Spleen (tissue), 11 donors: ENCODE data around the gene TMEM61. TPM values are rescaled to one million over a fixed set of nuclear protein-coding genes. Genes with fewer than 3 reads are reported as not detected.
A peak's percentile ranks its signal among the peaks of the same experiment; 100 is the strongest.

Source experiments
- DNase-seq: peaks from one replicate; pipeline ENCODE4 v3.0.0-alpha.2; 2020
- H3K27ac ChIP-seq, 8 donors: fragments of 200-600 bp; sonication (generic) in 7 of 8; 1 replicate in 4 of 8; 2 replicates in 4 of 8; pipeline versions ENCODE4 v1.5.0 to v1.8.0; 2016 to 2021; ENCODE audit warnings: inconsistent platforms in 4 of 8, mild to moderate bottlenecking in 4 of 8, moderate library complexity in 1 of 8
- H3K27me3 ChIP-seq, 7 donors: fragments of 200-600 bp; sonication (generic) in 6 of 7; replicated peaks in 1 of 7; 1 replicate in 4 of 7; 2 replicates in 3 of 7; pipeline versions ENCODE4 v1.5.0 to v1.8.0; 2016 to 2021; ENCODE audit warnings: inconsistent platforms in 3 of 7, mild to moderate bottlenecking in 1 of 7
- H3K36me3 ChIP-seq, 6 donors: fragments of 200-600 bp; sonication (generic) in 5 of 6; 1 replicate in 4 of 6; 2 replicates in 2 of 6; pipeline versions ENCODE4 v1.5.0 to v1.8.0; 2016 to 2021; ENCODE audit warnings: inconsistent platforms in 2 of 6
- H3K4me1 ChIP-seq, 6 donors: fragments of 200-600 bp; sonication (generic) in 5 of 6; 1 replicate in 3 of 6; 2 replicates in 3 of 6; pipeline versions ENCODE4 v1.5.0 to v1.8.0; 2016 to 2021; ENCODE audit warnings: inconsistent platforms in 3 of 6
- H3K4me3 ChIP-seq, 8 donors: fragments of 200-600 bp; sonication (generic) in 7 of 8; 1 replicate in 4 of 8; 2 replicates in 4 of 8; pipeline versions ENCODE4 v1.5.0 to v1.8.0; 2016 to 2021; ENCODE audit warnings: inconsistent platforms in 4 of 8, mild to moderate bottlenecking in 4 of 8, moderate library complexity in 2 of 8
- H3K9me3 ChIP-seq, 8 donors: fragments of 200-600 bp; sonication (generic) in 7 of 8; 1 replicate in 4 of 8; 2 replicates in 4 of 8; pipeline versions ENCODE4 v1.5.0 to v1.8.0; 2016 to 2021; ENCODE audit warnings: inconsistent platforms in 4 of 8
- CTCF ChIP-seq, 11 experiments: fragments of 200-600 bp in 7 of 11; fragments of 450-650 bp in 4 of 11; sonication (generic) in 4 of 11; IDR thresholded peaks in 8 of 11; conservative IDR thresholded peaks in 3 of 11; 1 replicate in 7 of 11; 2 replicates in 4 of 11; pipeline versions ENCODE4 v1.4.0 to v1.8.0; 2016 to 2021; ENCODE audit warnings: antibody characterized with exemption in 11 of 11, inconsistent platforms in 4 of 11, mild to moderate bottlenecking in 1 of 11
- POLR2A ChIP-seq, 3 donors: fragments of 450-650 bp; IDR thresholded peaks; one replicate each; pipeline ENCODE4 v1.5.1; 2017; ENCODE audit warnings: antibody characterized with exemption in 3 of 3, mild to moderate bottlenecking in 1 of 3
- POLR2AphosphoS5 ChIP-seq, 3 donors: sonication (generic); formaldehyde crosslinking; IDR thresholded peaks; one replicate each; pipeline ENCODE4 v1.5.1; 2017; ENCODE audit warnings: antibody characterized with exemption in 3 of 3
- WGBS, 5 donors: extraction: QIAGEN DNeasy Blood & Tissue Kit in 3 of 5; methylation state at CpG; one replicate each; pipeline versions ENCODE4 v1.1.5 to v1.1.7; 2013 to 2018; 5-methylcytosine and 5-hydroxymethylcytosine counted together
- intact Hi-C: fragments of 100-400 bp; cut with DNase I; formaldehyde crosslinking; loops from one replicate; pipeline ENCODE4 v1.15.0; 2023; ENCODE audit warnings: low total_unique reads
- polyA plus RNA-seq, 3 donors: library from polyadenylated mRNA; stranded (reverse); fragments of 200-250 nt; gene quantifications; one replicate each; pipeline ENCODE4 v1.2.1, GENCODE V29; 2013
- total RNA-seq, 7 donors: library from RNA; depleted of rRNA in 3 of 7; stranded (reverse); fragments of >200 nt in 3 of 7; fragmentation: NEBNext Ultra II Directional in 4 of 7; extraction: Animal tissue kit (Norgen Biotek cat#: 25700) in 4 of 7; gene quantifications; one replicate each; pipeline versions ENCODE4 v1.1.0 to v1.2.1, GENCODE V29; 2016 to 2021
- donor health status: healthy with polysubstance abuse.
- donor health status: DM: no; HTN: no; CAD: no; lungs with moderate emphysema.
- donor health status: DM: no; HTN: no; CAD: no.
- donor health status: Bipolar disorder and iron deficiency.
- donor health status: healthy.
- donor health status: DM: no; HTN: no; CAD: no.
- donor health status: DM: yes; HTN: yes; CAD: no.

Gene TMEM61
- total and polyA plus RNA-seq, 10 donors: 0.19 to 2.1 (median 0.76) TPM; not detected in 5

DNA sequence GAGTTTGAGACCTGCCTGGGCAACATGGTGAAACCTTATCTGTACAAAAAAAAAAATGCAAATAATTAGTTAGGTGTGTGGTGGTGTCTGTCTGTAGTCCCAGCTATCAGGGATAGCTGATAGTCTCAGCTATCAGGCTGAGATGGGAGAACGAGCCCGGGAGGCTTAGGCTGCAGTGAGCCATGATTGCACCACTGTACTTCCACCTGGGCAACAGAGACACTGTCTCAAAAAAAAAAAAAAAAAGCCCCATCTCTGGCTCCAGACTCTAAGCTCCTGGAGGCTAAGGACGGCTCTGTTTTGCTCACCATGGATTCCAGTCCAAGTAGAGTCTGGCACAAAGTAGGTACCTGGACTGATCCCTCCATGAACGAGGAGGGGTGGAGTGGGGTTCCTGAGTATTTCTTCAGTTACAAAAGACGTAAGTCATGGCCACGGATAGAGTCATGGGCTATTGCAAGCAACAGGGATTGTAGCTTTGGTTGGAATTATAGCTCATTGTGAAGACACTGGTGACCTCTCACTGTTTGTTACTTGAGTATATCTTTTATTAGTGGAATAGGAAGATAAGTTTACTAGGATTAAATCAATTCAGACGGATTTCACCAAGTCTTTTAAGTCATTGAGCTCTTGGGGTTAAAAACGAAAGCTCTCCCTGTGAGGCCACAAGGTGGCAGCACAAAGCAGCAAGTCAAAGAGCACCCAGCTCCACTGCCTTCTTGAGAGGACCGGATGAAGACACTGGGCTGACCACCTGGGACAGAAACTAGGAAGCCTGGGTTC is 35.6 kb upstream of the TMEM61 start:
- H3K27ac ChIP-seq: no peak overlapping the region

DNA sequence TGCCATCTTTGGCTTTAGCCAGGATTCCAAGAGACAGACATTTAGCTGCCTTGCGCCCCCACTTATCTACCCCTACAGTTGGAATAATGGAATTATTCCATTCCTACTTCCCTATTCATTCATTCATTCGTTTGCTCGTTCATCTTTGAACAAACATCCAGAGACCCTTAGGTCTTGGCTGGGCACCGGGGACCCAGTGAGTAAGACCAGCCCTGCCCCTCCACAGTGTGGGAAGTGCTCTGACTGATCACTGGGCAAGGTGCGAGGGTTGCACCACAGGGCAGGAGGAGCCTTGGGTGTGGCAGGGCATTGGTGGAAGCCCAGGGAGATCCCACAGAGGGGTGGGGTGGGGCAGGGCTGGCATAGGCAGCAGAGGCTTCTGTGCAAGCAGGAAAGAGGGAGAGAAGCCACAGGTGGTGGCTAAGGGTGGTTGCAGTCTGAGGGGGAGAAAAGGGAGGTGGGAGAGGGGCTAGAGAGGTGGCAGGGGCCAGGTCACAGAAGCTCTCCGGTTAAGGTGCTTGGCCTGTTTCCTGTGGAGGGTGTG is 35.0 kb upstream of the TMEM61 start:
- peaks cover 0 to 35% (median 12%) of the 10 kb centered on the region in 6 donors for H3K4me1 ChIP-seq
- TF ChIP-seq POLR2AphosphoS5 (IDR thresholded peaks at IDR 0.05) (no peak), CTCF (IDR thresholded peaks at IDR 0.05 in 8 of 11, conservative IDR thresholded peaks at IDR 0.05 in 3 of 11) (no peak), POLR2A (IDR thresholded peaks at IDR 0.05) (no peak)
- H3K4me3 ChIP-seq: no peak overlapping the region
- 58 to 72% (median 67%) methylated on average over 6 of the region's 6 CpGs for whole genome bisulfite sequencing, 5 donors
- DNase-seq: no peak
- intact Hi-C loops: no loop called here
- H3K27ac ChIP-seq: no peak overlapping the region
- H3K27me3 ChIP-seq: peaks cover 0 to 3% (median 0%) of the 10 kb centered on the region in 7 donors
- no peaks in the 10 kb centered on the region for H3K36me3 ChIP-seq
- H3K9me3 ChIP-seq: no peaks in the 10 kb centered on the region

More for the DNA sequence above, 35.6 kb upstream of the TMEM61 start:
- Histone ChIP-seq H3K27me3 (no peaks in the 10 kb centered on the region), H3K36me3 (no peaks in the 10 kb centered on the region), H3K4me3 (peak overlapping the region in 2 of 8 donors; percentile 23 to 30), H3K4me1 (peaks cover 0 to 29% (median 9%) of the 10 kb centered on the region in 6 donors), H3K9me3 (no peaks in the 10 kb centered on the region)
- peak; percentile 82 for DNase-seq
- TF ChIP-seq POLR2AphosphoS5 (IDR thresholded peaks at IDR 0.05) (peak in 1 of 3 donors; percentile 34), CTCF (IDR thresholded peaks at IDR 0.05 in 8 of 11, conservative IDR thresholded peaks at IDR 0.05 in 3 of 11) (peak; percentile 25 to 80 (median 72)), POLR2A (IDR thresholded peaks at IDR 0.05) (no peak)
- intact Hi-C loops: no loop called here
- 34 to 51% (median 41%) methylated on average over 9 of the region's 9 CpGs for WGBS, 5 donors

- no peak overlapping the region for H3K4me3 ChIP-seq
- H3K27me3 ChIP-seq: peaks cover 0 to 7% (median 0%) of the 10 kb centered on the region in 7 donors
- intact Hi-C loops: no loop called here
- WGBS, 5 donors: 80 to 92% (median 85%) methylated on average over 5 of the region's 5 CpGs
- no peak for DNase-seq
- TF ChIP-seq CTCF (IDR thresholded peaks at IDR 0.05 in 8 of 11, conservative IDR thresholded peaks at IDR 0.05 in 3 of 11): no peak
- no peak for TF ChIP-seq POLR2A (IDR thresholded peaks at IDR 0.05)
- TF ChIP-seq POLR2AphosphoS5 (IDR thresholded peaks at IDR 0.05): no peak
- no peaks in the 10 kb centered on the region for H3K36me3 ChIP-seq
- peak overlapping the region in 1 of 8 donors; percentile 35 for H3K27ac ChIP-seq
- peaks cover 0 to 42% (median 17%) of the 10 kb centered on the region in 6 donors for H3K4me1 ChIP-seq
- no peaks in the 10 kb centered on the region for H3K9me3 ChIP-seq
Observed at GRCh38 chr1:54947540-54947939, 32.9 kb upstream of the TMEM61 start.

GRCh38 chr1:54949053-54949452 is 31.4 kb upstream of the TMEM61 start:
- Histone ChIP-seq H3K36me3 (no peaks in the 10 kb centered on the region), H3K9me3 (no peaks in the 10 kb centered on the region), H3K4me3 (no peak overlapping the region), H3K27ac (no peak overlapping the region), H3K4me1 (peaks cover 0 to 42% (median 17%) of the 10 kb centered on the region in 6 donors), H3K27me3 (peaks cover 0 to 7% (median 0%) of the 10 kb centered on the region in 7 donors)
- intact Hi-C loops: no loop called here
- WGBS, 5 donors: 46 to 69% (median 59%) methylated on average over 4 of the region's 4 CpGs
- no peak for DNase-seq
- TF ChIP-seq POLR2A (IDR thresholded peaks at IDR 0.05) (no peak), CTCF (IDR thresholded peaks at IDR 0.05 in 8 of 11, conservative IDR thresholded peaks at IDR 0.05 in 3 of 11) (no peak), POLR2AphosphoS5 (IDR thresholded peaks at IDR 0.05) (no peak)
